Activated naive CD8-positive, alpha-beta T cell treated with anti-CD3 and anti-CD28 coated beads, Interleukin-2, amount 50 U/mL, for 24 hours (primary cell): ENCODE measurements around the gene NUDT16.

Experiments used
- ATAC-seq: fragments of 150-1000 bp; cut with Tn5 transposase; one replicate; pipeline ENCODE4 v1.10.0; 2021
- DNase-seq: peaks from one replicate; pipeline ENCODE4 v3.0.0; 2021
- H3K27ac Mint-ChIP-seq: one replicate; pipeline ENCODE4 v1.8.0; 2021; ENCODE audit warnings: mild to moderate bottlenecking, mixed read lengths
- H3K27me3 Mint-ChIP-seq: one replicate; pipeline ENCODE4 v1.8.0; 2021; ENCODE audit warnings: mixed read lengths
- H3K36me3 Mint-ChIP-seq: one replicate; pipeline ENCODE4 v1.8.0; 2021; ENCODE audit warnings: low read depth, mixed read lengths
- H3K4me1 Mint-ChIP-seq: one replicate; pipeline ENCODE4 v1.8.0; 2021; ENCODE audit warnings: mixed read lengths
- H3K4me3 Mint-ChIP-seq: one replicate; pipeline ENCODE4 v1.8.0; 2021; ENCODE audit warnings: mild to moderate bottlenecking, moderate library complexity, mixed read lengths
- H3K9me3 Mint-ChIP-seq: one replicate; pipeline ENCODE4 v1.8.0; 2021; ENCODE audit warnings: mixed read lengths

Gene NUDT16

DNA sequence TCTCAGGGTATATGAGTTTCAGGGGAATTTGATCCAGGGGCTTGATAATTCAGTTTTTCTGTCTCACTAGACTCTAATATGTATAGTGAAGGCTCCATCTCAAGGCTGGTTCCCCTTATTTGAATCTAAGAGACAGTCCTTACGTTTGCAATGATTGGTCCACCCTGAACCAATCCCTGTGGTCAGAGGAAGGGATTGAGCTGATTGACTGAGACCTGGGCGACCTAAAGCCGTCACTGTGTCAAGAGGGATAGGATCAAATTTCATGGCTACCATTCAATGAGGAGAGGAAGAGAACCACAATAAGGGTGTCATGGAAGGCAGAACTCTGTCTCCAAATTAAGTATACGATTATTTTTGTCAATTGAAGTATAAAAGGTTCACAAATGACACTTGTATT lies 16.3 kb downstream of the NUDT16 start:
- ATAC-seq, result no peak
- no peak overlapping the region for H3K27ac Mint-ChIP-seq
- no peaks in the 10 kb centered on the region for H3K4me1 Mint-ChIP-seq
- no peak for DNase-seq
- no peaks in the 10 kb centered on the region for H3K36me3 Mint-ChIP-seq
- no peak overlapping the region for H3K4me3 Mint-ChIP-seq
- no peaks in the 10 kb centered on the region for H3K9me3 Mint-ChIP-seq
- H3K27me3 Mint-ChIP-seq, result no peaks in the 10 kb centered on the region

DNA sequence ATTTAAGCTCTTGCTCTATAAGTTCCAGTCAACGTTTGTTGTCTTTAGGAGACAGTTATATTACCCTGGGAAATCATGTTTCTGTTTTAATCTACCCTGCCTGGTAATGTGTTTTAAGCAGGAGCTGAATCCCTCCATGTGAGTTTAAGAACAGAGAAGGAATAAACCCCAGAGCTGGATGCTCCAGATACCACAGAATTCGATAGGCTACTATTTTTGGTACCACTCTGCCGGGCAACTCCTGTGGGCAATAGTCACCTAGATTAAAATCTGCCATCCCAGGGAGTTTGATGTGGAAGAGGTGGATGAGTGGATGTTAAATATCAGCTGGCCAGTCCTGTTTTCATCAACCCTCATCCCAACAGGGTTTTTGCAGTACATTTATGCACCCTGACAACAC lies 20.4 kb downstream of the NUDT16 start:
- Mint-ChIP-seq H3K27me3 (peaks cover 2% of the 10 kb centered on the region), H3K4me3 (no peak overlapping the region), H3K27ac (no peak overlapping the region), H3K9me3 (peaks cover 8% of the 10 kb centered on the region), H3K36me3 (no peaks in the 10 kb centered on the region), H3K4me1 (no peaks in the 10 kb centered on the region)
- ATAC-seq (no peak), DNase-seq (no peak)

DNA sequence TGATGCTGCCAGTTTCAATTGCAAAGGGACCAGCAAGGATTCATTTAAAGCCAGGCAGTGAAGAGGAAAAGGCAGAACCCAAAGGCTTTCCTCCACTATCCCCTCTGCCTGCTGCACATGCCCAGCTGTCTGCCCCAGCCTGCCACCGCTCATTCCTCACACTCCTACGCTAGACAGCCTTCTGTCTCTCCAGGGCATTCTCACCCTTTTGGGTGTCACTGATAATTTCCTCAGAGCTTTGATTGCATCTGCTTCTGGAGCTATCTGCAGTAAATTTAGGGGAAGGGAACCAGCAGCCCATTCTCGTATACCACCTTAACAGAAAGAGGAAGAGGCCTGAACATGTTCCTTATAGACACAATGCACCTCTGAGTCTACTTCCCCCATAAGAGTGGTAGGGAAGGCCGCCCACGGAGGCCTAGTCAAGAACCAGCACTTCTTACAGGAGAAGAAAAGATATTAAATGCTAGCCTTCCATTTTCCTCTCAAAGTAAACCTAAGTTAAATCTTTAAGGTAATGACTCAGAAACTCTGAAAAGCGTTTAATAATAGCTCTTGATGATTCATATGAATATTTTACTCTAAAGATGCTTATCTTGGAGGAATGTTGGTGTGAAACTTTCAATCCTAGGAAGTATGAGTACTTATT lies 20.9 kb downstream of the NUDT16 start:
- ATAC-seq (no peak), DNase-seq (no peak)
- Mint-ChIP-seq H3K27ac (no peak overlapping the region), H3K4me1 (no peaks in the 10 kb centered on the region), H3K36me3 (no peaks in the 10 kb centered on the region), H3K4me3 (no peak overlapping the region), H3K27me3 (peaks cover 3% of the 10 kb centered on the region), H3K9me3 (peaks cover 8% of the 10 kb centered on the region)

DNA sequence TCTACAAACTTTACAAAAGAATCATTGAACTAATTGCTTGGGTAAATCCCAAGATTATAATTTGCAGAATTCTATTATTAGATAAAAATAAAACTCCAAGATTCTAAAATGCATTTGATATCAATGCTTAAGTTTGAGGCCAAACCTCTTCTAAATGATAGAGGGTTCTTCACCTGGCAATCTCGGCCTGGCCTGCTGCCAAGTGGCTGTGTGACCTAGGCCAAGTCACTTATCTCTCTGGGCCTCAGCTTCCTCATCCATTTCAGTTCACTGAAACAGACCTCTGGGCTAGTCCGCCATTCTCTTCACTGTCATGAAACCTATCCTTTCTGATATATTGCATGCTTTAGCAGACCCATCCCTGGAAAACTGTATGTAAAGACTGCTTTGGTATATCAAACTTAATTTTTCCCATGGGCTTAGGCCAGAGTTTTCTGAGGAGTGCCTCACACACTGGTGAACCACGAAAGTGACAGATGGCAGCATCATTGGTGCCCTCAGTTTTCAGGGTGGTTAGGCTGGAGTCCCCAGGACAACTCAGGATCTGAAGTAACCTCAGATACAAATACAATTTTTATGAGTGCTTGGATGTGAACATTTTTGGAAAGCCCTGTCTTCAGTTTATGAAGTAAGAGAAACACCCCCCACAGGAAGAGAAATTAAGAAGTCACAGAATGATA lies 21.8 kb downstream of the NUDT16 start:
- no peaks in the 10 kb centered on the region for H3K4me1 Mint-ChIP-seq
- H3K4me3 Mint-ChIP-seq, result no peak overlapping the region
- H3K9me3 Mint-ChIP-seq, result peaks cover 8% of the 10 kb centered on the region
- no peak overlapping the region for H3K27ac Mint-ChIP-seq
- H3K27me3 Mint-ChIP-seq, result peaks cover 6% of the 10 kb centered on the region
- DNase-seq (no peak), ATAC-seq (no peak)
- H3K36me3 Mint-ChIP-seq, result no peaks in the 10 kb centered on the region

DNA sequence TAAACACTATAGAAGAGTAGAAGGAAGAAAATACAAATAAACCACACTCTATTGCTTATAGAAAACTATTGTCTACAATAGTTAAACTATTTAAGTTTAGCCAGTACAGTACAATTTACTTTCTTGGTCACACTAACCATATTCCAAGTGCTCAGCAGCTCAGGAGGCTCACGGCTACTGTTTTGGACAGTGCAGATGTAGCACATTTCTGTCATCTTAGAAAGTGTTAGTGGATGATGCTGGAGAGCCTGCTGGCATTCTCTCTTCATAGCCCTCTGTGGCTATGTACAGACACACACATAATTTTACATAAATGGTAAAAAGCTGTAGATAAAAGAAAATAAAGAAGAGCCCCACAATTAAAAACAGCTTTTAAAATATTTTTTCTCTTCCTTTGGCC lies 23.8 kb downstream of the NUDT16 start:
- Mint-ChIP-seq H3K27ac (no peak overlapping the region), H3K4me1 (no peaks in the 10 kb centered on the region), H3K4me3 (no peak overlapping the region), H3K9me3 (peaks cover 8% of the 10 kb centered on the region), H3K27me3 (peaks cover 6% of the 10 kb centered on the region), H3K36me3 (no peaks in the 10 kb centered on the region)
- DNase-seq (no peak), ATAC-seq (no peak)

- DNase-seq (no peak), ATAC-seq (no peak)
- no peak overlapping the region for H3K4me3 Mint-ChIP-seq
- no peaks in the 10 kb centered on the region for H3K4me1 Mint-ChIP-seq
- H3K9me3 Mint-ChIP-seq, result peaks cover 8% of the 10 kb centered on the region
- H3K27ac Mint-ChIP-seq, result no peak overlapping the region
- no peaks in the 10 kb centered on the region for H3K36me3 Mint-ChIP-seq
- peaks cover 6% of the 10 kb centered on the region for H3K27me3 Mint-ChIP-seq
These were observed 24.7 kb downstream of the NUDT16 start for GRCh38 chr3:131406274-131406673.

GRCh38 chr3:131417751-131418150 lies 36.2 kb downstream of the NUDT16 start:
- Mint-ChIP-seq H3K4me1 (no peaks in the 10 kb centered on the region), H3K9me3 (no peaks in the 10 kb centered on the region), H3K36me3 (no peaks in the 10 kb centered on the region), H3K27me3 (peaks cover 1% of the 10 kb centered on the region), H3K4me3 (no peak overlapping the region), H3K27ac (no peak overlapping the region)
- DNase-seq (no peak), ATAC-seq (no peak)

GRCh38 chr3:131421301-131421700 lies 39.7 kb downstream of the NUDT16 start:
- Mint-ChIP-seq H3K4me3 (no peak overlapping the region), H3K27ac (no peak overlapping the region), H3K4me1 (no peaks in the 10 kb centered on the region), H3K27me3 (no peaks in the 10 kb centered on the region), H3K36me3 (no peaks in the 10 kb centered on the region), H3K9me3 (no peaks in the 10 kb centered on the region)
- no peak for DNase-seq
- ATAC-seq, result no peak

- no peaks in the 10 kb centered on the region for H3K4me1 Mint-ChIP-seq
- no peaks in the 10 kb centered on the region for H3K27me3 Mint-ChIP-seq
- ATAC-seq (no peak), DNase-seq (no peak)
- H3K27ac Mint-ChIP-seq, result no peak overlapping the region
- H3K36me3 Mint-ChIP-seq, result no peaks in the 10 kb centered on the region
- no peak overlapping the region for H3K4me3 Mint-ChIP-seq
- no peaks in the 10 kb centered on the region for H3K9me3 Mint-ChIP-seq
These were observed 40.5 kb downstream of the NUDT16 start for GRCh38 chr3:131421957-131422498.

- Mint-ChIP-seq H3K4me3 (no peak overlapping the region), H3K27me3 (no peaks in the 10 kb centered on the region), H3K27ac (no peak overlapping the region), H3K36me3 (no peaks in the 10 kb centered on the region), H3K4me1 (no peaks in the 10 kb centered on the region), H3K9me3 (no peaks in the 10 kb centered on the region)
- no peak for ATAC-seq
- DNase-seq, result no peak
These were observed 45.7 kb downstream of the NUDT16 start for GRCh38 chr3:131427226-131427625.

DNA sequence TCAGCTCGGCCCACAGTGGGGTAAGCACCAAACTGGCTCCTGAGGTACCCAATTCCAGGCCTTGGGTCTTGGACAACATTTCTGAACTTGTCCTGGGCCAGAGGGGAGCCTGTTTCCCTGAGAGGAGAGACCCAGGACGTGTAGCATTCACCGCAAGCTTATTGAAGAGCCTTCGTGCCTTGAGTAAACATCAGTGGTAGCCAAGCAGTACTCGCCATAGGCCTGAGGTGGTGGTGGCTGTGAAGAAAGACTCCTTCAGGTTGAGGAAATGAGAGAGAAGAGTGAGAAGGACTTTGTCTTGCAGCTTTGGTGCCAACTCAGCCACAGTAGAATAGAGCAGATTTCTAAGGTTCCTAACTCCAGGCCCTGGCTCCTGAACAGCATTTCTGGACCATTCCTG lies 50.2 kb downstream of the NUDT16 start:
- no peaks in the 10 kb centered on the region for H3K36me3 Mint-ChIP-seq

GRCh38 chr3:131432441-131432840 lies 50.9 kb downstream of the NUDT16 start:
- Mint-ChIP-seq H3K4me1 (no peaks in the 10 kb centered on the region), H3K9me3 (peaks cover 7% of the 10 kb centered on the region), H3K27me3 (peaks cover 7% of the 10 kb centered on the region), H3K36me3 (no peaks in the 10 kb centered on the region), H3K27ac (no peak overlapping the region), H3K4me3 (no peak overlapping the region)
- DNase-seq, result no peak
- no peak for ATAC-seq

More for the DNA sequence above, 50.2 kb downstream of the NUDT16 start:
- H3K4me3 Mint-ChIP-seq, result no peak overlapping the region
- no peaks in the 10 kb centered on the region for H3K4me1 Mint-ChIP-seq
- no peak overlapping the region for H3K27ac Mint-ChIP-seq
- DNase-seq, result no peak
- H3K9me3 Mint-ChIP-seq, result peaks cover 3% of the 10 kb centered on the region
- no peak for ATAC-seq
- peaks cover 4% of the 10 kb centered on the region for H3K27me3 Mint-ChIP-seq

DNA sequence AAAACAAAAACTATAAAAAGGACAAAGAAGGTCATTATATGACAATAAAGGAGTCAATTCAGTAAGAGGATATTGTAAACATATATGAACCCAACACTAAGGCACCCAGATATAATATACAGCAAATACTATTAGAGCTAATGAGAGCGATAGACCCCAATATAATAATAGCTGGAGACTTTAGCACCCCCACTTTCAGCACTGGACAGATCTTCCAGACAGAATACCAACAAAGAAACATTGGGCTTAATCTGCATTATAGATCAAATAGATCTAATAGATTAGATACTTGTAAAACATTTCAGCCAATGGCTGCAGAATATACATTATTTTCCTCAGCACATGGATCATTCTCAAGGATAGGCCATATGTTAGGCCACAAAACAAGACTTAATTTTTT lies 53.4 kb downstream of the NUDT16 start:
- H3K4me1 Mint-ChIP-seq, result no peaks in the 10 kb centered on the region
- H3K36me3 Mint-ChIP-seq, result no peaks in the 10 kb centered on the region
- no peak for DNase-seq
- ATAC-seq, result no peak
- H3K9me3 Mint-ChIP-seq, result peaks cover 7% of the 10 kb centered on the region
- H3K4me3 Mint-ChIP-seq, result no peak overlapping the region
- H3K27me3 Mint-ChIP-seq, result peaks cover 7% of the 10 kb centered on the region
- H3K27ac Mint-ChIP-seq, result no peak overlapping the region
